NCI-H345 (cell line): ENCODE results near the gene EHBP1L1.

ENCODE experiments used
- DNase-seq: peaks from one replicate; lab custom pipeline; 2025; lab: John Stamatoyannopoulos, UW

EHBP1L1 gene

GRCh38 chr11:65616575-65617001 lies 40.7 kb downstream of the EHBP1L1 start:
- DNase-seq: no peak

- DNase-seq: no peak
These were observed 41.4 kb downstream of the EHBP1L1 start for GRCh38 chr11:65617136-65617850.

GRCh38 chr11:65617990-65618751 lies 42.3 kb downstream of the EHBP1L1 start:
- no peak for DNase-seq

GRCh38 chr11:65618763-65619162 lies 42.9 kb downstream of the EHBP1L1 start:
- no peak for DNase-seq

- no peak for DNase-seq
These were observed 43.6 kb downstream of the EHBP1L1 start for GRCh38 chr11:65619281-65619928.

GRCh38 chr11:65620666-65621065 lies 44.8 kb downstream of the EHBP1L1 start:
- DNase-seq: no peak

GRCh38 chr11:65621460-65621859 lies 45.6 kb downstream of the EHBP1L1 start:
- DNase-seq: no peak

GRCh38 chr11:65622011-65622410 lies 46.2 kb downstream of the EHBP1L1 start:
- no peak for DNase-seq

- no peak for DNase-seq
These were observed 47.3 kb downstream of the EHBP1L1 start for GRCh38 chr11:65623177-65623576.

GRCh38 chr11:65623852-65624616 lies 48.2 kb downstream of the EHBP1L1 start:
- no peak for DNase-seq

- no peak for DNase-seq
These were observed 49.2 kb downstream of the EHBP1L1 start for GRCh38 chr11:65624931-65625627.

GRCh38 chr11:65625628-65626342 lies 49.9 kb downstream of the EHBP1L1 start:
- DNase-seq: no peak

GRCh38 chr11:65627202-65627601 lies 51.3 kb downstream of the EHBP1L1 start:
- no peak for DNase-seq

GRCh38 chr11:65629579-65629978 lies 53.7 kb downstream of the EHBP1L1 start:
- DNase-seq: no peak

GRCh38 chr11:65630215-65630614 lies 54.4 kb downstream of the EHBP1L1 start:
- no peak for DNase-seq

- DNase-seq: no peak
These were observed 57.7 kb downstream of the EHBP1L1 start for GRCh38 chr11:65633390-65634108.

GRCh38 chr11:65634109-65634436 lies 58.2 kb downstream of the EHBP1L1 start:
- no peak for DNase-seq

GRCh38 chr11:65634440-65634839 lies 58.6 kb downstream of the EHBP1L1 start:
- no peak for DNase-seq

- DNase-seq: no peak
These were observed 59.3 kb downstream of the EHBP1L1 start for GRCh38 chr11:65634905-65635731.
